COLO668 (cell line): Measurements from ENCODE around the gene CDC34.

ENCODE experiments used
- DNase-seq: peaks from one replicate; lab custom pipeline; 2025; ENCODE audit not compliant: unreplicated experiment; lab: John Stamatoyannopoulos, UW

Gene CDC34

DNA sequence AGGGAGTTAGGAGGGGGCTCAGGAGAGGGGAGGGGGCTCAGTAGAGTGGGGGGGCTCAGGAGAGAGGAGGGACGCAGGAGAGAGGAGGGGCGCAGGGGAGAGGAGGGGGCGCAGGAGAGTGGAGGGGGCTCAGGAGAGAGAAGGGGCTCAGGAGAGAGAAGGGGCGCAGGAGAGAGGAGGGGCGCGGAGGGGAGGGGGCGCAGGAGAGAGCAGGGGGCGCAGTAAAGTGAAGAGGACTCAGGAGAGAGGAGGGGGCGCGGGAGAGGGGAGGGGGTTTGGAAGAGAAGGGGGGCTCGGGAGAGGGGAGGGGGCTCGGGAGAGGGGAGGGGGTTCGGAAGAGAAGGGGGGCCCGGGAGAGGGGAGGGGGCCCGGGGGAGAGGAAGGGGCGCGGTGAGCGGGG, 34.6 kb upstream of the CDC34 start:
- no peak for DNase-seq

DNA sequence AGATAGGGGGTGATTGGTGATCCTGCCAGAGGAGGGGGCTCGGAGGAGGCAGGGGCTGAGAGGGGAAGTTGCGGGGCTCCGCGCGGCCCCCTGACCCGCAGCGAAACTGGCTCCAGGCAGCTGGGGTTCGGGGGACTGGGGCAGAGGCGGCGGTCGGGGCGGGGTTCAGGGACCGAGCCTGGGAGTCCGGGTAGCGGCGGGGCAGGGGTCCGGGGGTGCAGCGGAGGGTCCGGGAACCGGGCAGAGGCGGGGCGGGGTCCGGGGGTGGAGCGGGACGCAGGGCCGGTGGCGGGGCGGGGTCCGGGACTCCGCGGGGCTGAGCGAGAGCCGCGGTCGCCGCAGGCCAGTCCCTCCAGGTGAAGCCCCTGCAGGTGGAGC, 34.1 kb upstream of the CDC34 start:
- no peak for DNase-seq

DNA sequence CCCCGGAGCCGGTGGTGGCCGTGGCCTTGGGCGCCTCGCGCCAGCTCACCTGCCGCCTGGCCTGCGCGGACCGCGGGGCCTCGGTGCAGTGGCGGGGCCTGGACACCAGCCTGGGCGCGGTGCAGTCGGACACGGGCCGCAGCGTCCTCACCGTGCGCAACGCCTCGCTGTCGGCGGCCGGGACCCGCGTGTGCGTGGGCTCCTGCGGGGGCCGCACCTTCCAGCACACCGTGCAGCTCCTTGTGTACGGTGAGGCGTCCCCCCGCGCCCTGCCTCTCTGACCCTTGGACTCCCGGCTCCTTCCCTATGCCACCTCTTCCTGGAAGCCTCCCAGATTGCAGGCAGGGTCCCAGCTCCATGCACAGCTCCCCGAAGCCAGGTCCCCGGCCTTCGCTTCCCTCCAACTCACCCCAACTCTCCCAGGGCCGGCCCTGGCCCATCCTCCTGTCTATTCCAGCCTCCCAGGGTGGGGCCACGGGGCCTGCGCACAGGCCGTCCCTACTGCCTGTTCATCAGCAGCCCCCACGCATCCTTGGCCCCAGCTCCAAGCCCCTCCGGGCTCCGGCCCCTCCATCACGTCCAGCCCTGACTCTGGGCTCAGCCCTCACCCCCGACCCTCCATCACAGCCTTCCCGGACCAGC, 33.6 kb upstream of the CDC34 start:
- peak; percentile 21 for DNase-seq

DNA sequence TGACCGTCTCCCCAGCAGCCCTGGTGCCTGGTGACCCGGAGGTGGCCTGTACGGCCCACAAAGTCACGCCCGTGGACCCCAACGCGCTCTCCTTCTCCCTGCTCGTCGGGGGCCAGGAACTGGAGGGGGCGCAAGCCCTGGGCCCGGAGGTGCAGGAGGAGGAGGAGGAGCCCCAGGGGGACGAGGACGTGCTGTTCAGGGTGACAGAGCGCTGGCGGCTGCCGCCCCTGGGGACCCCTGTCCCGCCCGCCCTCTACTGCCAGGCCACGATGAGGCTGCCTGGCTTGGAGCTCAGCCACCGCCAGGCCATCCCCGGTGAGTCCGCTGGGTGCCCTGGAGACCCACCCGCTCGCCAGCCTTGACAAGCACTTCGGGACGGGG, 33.1 kb upstream of the CDC34 start:
- no peak for DNase-seq

DNA sequence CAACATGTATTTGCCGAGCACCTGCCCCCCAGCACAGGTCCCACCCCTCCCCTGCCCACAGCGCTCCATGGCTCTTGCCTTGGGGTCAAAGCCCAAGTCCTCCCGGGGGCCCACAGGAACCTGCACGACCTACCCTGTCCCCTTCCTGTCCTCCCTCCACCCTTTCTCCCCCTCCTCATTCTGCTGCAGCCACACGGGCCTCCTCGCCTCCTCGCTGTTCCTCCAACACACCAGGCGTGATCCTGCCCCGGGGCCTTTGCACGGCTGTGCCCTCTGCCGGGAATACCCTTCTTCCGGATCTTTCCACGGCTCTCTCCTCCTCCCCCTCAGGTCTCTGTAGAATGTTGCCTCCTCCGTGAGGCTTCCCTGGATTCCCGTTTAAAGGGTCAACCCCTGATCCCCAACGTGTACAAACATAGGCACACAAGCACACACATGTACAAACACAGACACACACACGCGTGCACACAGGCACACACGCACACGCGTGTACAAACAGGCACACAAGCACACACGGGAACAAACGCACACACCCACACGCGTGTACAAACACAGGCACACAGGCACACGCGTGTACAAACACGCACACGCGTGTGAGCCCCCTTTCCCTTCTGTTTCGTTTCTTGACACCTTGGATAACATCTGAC, 32.5 kb upstream of the CDC34 start:
- no peak for DNase-seq

DNA sequence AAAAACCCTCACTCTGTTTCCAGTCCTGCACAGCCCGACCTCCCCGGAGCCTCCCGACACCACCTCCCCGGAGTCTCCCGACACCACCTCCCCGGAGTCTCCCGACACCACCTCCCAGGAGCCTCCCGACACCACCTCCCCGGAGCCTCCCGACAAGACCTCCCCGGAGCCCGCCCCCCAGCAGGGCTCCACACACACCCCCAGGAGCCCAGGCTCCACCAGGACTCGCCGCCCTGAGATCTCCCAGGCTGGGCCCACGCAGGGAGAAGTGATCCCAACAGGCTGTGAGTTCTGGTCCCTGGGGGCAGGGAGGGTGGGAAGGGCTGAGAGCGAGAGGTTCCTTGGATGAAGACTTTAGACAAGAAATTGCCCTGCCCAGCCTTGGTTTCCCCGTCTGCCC, 29.9 kb upstream of the CDC34 start:
- DNase-seq: no peak

DNA sequence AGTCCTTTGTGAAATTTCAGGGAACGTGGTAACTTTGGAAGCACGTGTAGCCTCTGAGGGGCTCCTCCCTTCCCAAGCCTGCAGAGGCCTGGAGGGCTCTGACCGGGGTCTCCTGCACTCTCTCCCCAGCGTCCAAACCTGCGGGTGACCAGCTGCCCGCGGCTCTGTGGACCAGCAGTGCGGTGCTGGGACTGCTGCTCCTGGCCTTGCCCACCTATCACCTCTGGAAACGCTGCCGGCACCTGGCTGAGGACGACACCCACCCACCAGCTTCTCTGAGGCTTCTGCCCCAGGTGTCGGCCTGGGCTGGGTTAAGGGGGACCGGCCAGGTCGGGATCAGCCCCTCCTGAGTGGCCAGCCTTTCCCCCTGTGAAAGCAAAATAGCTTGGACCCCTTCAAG, 26.9 kb upstream of the CDC34 start:
- DNase-seq: no peak

DNA sequence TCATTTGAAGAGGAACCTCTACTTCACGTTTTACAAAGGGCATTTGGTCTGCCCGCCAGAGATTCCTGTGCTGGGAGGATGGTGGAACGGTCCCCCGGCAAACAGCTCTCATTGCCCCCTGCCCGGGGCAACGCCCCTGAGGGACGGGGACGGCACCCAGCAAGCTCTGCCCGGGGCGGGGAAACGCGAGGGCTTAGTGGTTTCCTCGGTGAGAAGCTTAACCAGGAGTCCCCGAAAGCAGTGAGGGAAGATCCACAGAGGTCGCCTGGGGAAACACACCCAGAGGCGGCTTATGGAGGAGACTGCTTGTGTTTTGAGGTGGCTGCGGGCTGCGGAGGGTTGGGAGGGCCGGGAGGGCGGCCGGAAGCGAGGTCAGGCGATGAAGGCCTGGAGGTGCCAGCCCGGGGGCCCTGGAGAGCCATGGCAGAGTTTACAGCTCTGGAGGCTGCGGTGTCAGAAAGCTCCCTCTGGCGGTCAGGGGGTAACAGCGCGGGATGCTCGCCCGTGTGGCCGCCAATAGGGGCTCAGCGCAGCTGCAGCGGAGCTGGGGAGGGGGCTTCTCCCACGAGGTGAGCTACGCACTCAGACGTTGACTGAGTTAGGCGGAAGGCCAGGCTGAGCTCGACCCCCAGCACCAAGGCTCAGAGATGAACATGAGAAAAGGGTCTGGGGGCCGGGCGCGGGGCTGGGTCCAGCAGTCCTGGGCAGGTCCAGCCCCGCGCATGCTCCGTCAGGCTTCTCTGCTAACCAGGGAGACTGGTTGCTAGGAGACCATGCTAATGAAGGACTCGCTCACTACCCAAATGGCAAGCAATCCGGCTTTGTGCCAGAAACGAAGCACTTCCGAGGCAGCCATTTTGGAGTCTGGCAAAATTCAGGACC, 24.9 kb upstream of the CDC34 start:
- peak; percentile 97 for DNase-seq

DNA sequence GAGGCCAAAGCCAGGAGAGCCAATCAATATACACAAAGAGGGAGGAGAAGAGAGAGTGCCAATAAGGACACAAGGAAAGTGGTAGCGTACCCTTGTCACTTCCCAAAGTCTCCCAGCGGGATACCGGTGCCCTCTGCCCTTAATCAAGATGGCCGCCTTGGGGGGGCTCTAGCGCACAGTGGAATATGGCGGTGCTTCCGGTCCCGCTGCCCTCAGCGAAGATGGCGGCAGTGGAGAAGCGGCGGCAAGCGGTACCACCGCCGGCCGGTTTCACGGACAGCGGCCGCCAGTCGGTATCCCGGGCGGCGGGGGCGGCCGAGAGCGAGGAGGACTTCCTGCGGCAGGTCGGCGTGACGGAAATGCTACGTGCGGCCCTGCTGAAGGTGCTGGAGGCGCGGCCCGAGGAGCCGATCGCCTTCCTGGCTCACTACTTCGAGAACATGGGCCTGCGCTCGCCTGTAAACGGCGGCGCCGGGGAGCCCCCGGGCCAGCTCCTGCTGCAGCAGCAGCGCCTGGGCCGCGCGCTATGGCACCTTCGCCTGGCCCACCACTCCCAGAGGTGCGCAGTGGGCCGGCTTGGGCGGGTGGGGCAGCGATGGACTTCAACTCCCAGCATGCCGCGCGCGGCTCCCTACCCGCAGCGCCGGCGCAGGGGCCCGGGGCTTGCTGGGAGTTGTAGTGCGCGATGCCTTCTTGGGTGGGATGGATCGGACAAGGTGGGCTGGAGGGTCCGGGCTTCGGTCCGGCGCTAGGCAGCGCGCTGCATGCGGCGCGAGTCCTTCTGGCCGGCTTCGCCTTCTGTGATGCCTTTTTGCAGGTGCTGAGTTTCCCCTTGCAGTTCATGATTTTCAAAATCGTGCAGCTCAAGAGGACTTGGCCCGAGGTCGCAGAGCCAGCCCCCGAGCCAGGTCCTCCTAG, 24.0 kb upstream of the CDC34 start, which contains the start of gene TPGS1:
TSS of gene TPGS1 (plus strand) at position 212 of the 918 bp plus-strand sequence. CDS start at position 222, 10 bp downstream.
- DNase-seq: peak; percentile 97

DNA sequence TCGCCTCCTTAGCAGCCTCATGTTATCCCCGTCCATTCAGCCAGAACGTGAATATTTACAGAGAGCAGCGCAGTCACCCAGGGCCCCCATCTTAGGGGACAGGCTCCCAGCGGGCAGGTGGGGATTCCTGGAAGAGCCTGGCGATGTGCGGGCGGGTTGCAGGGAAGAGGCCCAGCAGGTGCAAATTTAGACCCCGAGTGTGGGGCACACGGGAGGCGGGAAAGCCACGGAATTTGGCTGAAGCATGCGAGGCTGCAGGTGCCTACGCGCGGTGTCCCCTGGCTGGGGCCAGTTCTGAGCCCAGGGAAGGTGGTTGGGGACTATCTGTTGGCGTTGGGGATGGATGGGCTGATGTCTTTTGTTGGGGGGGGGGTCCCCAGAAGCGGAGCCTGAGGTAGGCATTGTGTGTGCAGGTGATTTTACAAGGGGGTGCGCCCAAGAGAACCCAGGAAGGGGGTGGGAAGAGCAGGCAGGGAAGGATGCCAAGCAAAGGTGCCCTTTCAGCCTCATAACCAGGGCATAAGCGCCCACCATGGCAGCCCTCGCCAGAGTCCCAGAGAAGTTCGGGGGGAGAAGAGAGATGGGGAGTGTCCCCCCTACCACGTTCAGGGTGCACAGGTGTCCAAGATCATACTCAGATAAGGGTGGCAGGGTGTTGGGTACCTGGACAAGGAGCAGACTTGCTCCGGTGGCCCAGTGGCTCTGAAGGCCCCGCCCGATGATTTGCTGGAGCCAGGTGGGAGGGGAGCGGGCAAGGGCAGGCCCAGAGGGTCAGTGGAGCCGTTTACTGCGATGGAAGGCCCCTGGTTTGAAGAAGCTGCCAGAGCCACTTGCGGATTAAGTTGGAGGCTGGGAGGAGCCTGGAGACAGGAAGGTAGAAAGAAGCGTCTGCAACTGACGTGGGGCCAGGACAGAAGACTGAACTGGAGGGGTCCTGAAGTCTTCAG, 23.1 kb upstream of the CDC34 start:
- DNase-seq: peak; percentile 57

DNA sequence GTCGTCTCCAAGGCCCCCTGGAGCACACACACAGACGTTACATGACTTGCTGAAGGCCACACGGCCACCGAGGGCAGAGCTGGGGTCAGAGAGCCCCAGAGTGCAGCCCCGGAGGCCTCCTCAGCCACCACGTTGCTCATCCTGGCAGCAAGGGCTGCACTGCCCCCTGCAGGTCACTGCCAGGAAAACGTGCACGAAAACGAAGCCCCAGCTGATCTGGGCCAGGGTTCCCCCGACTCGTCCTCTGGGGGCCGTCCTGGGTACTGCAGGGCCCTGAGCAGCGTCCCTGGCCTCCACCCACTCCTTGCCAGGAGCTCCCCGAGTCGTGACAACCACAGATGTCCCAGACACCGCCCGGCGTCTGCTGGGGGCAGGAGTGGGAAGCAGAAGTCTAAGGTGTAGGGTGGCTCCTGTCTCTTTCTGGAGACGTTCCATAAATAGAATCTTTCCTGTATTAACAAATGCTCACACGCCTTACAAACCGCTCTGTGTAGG, 20.9 kb upstream of the CDC34 start:
- peak; percentile 92 for DNase-seq

DNA sequence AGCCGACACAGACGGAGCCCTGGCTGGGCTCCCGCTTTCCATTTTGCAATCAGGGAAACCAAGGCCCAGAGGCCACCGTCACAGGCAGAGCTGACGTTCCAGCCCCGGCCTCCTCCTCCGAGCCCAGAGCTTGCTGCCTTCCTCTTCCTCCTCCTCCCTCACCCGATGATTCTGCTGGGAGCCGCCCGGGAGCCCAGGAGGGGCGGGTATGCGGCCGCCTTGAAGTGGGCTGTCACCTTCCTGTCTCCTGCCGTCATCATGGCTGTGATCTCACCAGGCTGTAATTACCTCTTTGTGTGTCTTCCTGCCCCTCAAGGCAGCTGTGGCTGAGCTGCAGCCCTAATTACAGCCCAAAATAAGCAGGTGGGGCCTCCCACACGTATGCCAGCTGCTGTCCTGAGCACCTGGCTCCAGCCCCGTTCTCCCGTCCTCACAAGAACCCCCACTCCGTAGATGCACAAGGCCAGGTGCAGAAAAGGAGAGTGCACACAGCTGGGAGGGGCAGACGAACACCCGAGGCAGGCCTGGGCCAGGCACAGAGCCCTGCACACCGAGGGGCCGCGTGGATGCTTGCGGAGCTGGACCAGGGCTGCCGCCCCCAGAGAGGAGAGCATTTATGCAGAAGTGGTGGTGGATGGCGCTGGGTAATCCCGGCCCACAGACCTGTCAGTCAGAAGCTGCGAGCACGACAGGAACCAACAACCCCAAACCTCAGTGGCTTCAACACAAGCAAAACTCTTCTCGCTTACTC, 20.3 kb upstream of the CDC34 start:
- peak; percentile 95 for DNase-seq

DNA sequence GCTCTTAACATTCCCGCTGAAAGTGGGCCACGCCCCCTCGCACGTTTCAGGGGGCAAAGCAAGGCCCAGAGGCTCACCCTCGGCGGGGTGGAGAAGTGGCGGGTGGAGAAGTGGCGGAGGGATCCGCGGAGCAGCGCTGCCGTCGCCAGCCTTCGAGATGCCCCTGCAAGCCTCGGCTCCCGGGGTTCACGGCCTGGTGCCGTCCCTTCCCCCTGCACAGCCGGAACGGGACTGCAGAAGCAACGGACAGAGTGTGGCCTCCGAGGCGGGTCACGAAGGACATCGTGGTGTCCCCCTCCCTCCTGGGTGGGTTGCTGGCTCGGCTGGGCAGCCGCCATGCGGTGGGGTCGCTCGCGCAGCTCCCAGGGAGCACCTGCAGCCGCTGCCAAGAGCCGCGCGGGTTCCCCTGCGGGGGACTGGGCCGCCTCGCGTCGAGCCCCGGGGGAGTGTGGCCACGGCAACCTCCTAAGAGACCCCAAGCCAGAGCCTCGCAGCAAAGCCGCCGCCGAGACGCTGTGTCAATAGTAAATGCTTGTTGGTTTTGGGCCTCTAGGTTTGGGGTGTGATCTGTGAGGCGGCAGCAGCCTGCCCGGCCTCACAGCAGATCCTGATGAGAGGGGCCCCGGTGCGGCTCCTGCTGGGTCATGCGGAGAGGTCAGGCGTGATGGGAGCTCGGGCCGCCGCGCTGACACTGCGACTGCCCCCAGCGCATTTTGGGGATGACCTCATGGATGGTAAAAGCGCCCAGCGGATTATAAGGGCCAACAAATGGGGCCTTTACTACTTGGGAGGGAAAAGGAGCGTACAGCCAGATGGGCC, 18.8 kb upstream of the CDC34 start:
- peak; percentile 41 for DNase-seq

DNA sequence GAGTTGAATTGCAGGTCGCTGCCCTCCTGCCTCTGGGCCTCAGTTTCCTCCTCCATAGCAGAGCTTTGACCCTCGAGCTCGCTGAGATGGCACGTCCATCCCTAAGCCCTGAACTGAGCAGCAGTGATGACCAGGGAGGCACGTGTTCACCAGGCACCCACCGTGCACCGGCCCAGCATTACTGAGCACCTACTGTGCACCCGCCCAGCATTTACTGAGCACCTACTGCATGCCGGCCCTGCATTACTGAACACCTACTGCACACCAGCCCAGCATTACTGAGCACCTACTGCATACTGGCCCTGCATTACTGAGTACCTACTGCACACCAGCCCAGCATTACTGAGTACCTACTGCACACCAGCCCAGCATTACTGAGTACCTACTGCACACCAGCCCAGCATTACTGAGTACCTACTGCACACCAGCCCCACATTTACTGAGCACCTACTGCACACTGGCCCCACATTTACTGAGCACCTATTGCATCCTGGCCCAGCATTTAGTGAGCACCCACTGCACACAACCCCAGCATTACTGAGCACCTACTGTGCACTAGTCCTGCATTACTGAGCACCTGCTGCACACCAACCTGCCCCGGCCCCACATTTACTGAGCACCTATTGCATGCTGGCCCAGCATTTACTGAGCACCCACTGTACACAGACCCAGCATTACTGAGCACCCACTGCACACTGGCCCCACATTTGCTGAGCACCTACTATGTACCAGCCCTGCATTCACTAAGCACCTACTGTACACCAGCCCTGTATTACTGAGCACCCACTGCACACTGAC, 18.0 kb upstream of the CDC34 start:
- no peak for DNase-seq

DNA sequence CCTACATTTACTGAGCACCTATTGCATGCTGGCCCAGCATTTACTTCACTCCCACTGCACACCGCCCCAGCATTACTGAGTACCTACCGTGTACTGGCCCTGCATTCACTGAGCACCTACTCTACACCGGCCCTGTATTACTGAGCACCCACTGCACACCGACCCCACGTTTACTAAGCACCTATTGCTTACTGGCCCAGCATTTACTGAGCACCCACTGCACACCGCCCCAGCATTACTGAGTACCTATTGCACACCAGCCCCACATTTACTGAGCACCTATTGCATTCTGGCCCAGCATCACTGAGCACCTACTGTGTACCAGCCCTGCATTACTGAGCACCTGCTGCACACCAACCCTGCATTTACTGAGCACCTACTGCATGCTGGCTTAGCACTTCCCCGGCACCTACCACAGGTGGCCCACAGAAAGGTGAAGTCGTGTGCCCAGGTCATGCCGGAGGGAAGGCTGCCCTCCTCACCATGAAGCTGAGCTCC, 17.3 kb upstream of the CDC34 start:
- DNase-seq: no peak

DNA sequence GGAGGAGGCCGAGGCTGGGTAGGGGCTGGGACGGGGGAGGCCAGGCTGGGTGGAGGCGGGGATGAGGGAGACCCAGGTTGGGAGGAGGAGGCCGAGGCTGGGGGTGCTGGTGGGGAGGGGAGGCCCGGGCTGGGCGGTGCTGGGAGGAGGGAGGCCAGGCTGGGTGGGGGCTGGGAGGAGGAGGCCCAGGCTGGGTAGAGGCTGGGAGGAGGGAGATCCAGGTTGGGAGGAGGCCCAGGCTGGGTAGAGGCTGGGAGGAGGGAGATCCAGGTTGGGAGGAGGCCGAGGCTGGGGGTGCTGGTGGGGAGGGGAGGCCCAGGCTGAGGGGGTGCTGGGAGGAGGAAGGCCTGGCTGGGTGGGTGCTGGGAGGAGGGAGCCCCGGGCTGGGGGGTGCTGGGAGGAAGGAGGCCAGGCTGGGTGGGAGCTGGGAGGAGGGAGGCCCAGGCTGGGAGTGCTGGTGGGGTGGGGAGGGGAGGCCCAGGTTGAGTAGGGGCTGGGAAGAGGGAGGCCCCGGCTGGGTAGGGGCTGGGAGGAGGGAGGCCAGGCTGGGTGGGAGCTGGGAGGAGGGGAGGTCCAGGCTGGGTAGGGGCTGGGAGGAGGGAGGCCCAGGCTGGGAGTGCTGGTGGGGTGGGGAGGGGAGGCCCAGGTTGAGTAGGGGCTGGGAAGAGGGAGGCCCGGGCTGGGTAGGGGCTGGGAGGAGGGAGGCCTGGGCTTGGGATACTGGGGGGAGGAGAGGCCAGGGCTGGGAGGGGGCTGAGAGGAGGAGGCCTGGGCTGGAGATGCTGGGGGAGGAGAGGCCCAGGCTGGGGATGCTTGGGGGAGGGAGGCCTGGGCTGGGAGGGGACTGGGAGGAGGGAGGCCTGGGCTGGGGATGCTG, 13.6 kb upstream of the CDC34 start:
- no peak for DNase-seq
